ENCODE data around the gene EXOSC5.

Gene EXOSC5

DNA sequence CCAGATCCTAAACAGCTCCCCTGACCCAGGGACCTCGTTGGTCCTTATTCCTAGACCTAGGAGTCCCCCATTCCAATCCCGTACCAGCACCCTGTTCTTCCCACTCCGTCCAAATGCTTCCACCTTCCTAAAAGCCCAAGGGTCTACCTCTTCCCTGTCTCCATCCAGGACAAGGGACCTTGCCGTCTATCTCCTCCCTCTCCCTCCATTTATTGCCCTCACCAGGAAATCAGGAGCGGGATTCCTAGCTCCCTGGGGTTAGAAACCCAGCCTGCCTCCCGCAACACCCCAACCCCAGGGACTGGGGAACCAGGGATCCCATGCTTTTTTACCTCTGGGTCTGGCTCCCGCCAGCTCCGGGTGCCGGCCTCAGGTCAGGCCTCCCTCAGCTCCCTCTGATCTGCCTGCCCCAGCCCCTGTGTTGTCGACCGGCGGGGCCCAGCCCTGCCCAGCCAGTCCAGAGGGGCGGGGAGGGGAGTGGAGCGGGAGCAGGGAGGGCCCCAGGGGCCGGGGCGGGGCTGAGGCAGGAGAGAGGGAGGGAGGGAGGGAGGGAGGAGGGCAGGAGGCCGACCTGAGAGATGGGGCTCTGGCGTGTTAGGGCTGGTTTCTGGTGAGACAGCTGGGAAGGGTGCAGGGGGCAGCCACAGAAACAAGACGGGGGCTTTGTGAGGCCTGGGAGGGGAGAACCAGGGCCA lies 29.9 kb upstream of the EXOSC5 start, which contains the start of gene B3GNT8:
TSS of gene B3GNT8 (minus strand) at position 423 of the 695 bp plus-strand sequence. CDS start 596 bp downstream, outside the sequence.
- Histone ChIP-seq H2AFZ (ENCODE audit: low read length) (no peak within 1 kb of the TSS), H3K4me2 (ENCODE audit: low read length) (no peak within 1 kb of the TSS), H3K36me3 (ENCODE audit: insufficient read depth, low read length) (peaks cover 57% of the 10 kb centered on the region), H3K27me3 (ENCODE audit: insufficient read depth, low read length) (no peaks in the 10 kb centered on the region), H3K27ac (ENCODE audit: low read depth, low read length, poor library complexity, severe bottlenecking) (no peak within 1 kb of the TSS), H3K9me2 (ENCODE audit: low read depth, low read length) (no peaks in the 10 kb centered on the region), H4K20me1 (ENCODE audit: insufficient read depth, low read length) (no peaks in the 10 kb centered on the region), H3K9me3 (ENCODE audit: low read length) (no peaks in the 10 kb centered on the region), H3K79me2 (ENCODE audit: insufficient read depth, low read length) (no peaks in the 10 kb centered on the region), H3F3A (ENCODE audit: insufficient read depth, low read length) (no peaks in the 10 kb centered on the region; the same call in 1 of the 2 replicates), H3K4me3 (ENCODE audit: low read depth, low read length, poor library complexity, severe bottlenecking) (no peak within 1 kb of the TSS), H3K4me1 (ENCODE audit: insufficient read depth, low read length, severe bottlenecking) (no peaks in the 10 kb centered on the region), H3K9ac (ENCODE audit: low read length) (no peak within 1 kb of the TSS)
- no peak for TF ChIP-seq CTCF (IDR thresholded peaks at IDR 0.05; ENCODE audit: low read length)
- TF ChIP-seq EZH2 (IDR thresholded peaks at IDR 0.05; ENCODE audit: borderline replicate concordance, low read length), result no peak

GRCh38 chr19:41426116-41426841 lies 29.1 kb upstream of the EXOSC5 start:
- no peak for TF ChIP-seq EZH2 (IDR thresholded peaks at IDR 0.05; ENCODE audit: borderline replicate concordance, low read length)
- no peak for TF ChIP-seq CTCF (IDR thresholded peaks at IDR 0.05; ENCODE audit: low read length)
- peaks cover 50% of the 10 kb centered on the region for H3K36me3 ChIP-seq (ENCODE audit: insufficient read depth, low read length)
- H3K4me3 ChIP-seq (ENCODE audit: low read depth, low read length, poor library complexity, severe bottlenecking), result no peak overlapping the region
- H3K9me3 ChIP-seq (ENCODE audit: low read length), result no peaks in the 10 kb centered on the region
- H3K4me1 ChIP-seq (ENCODE audit: insufficient read depth, low read length, severe bottlenecking), result no peaks in the 10 kb centered on the region
- H3K9me2 ChIP-seq (ENCODE audit: low read depth, low read length), result no peaks in the 10 kb centered on the region
- H3K27me3 ChIP-seq (ENCODE audit: insufficient read depth, low read length), result no peaks in the 10 kb centered on the region
- no peak overlapping the region for H2AFZ ChIP-seq (ENCODE audit: low read length)
- H3K27ac ChIP-seq (ENCODE audit: low read depth, low read length, poor library complexity, severe bottlenecking), result no peak overlapping the region
- no peaks in the 10 kb centered on the region for H3K79me2 ChIP-seq (ENCODE audit: insufficient read depth, low read length)
- H3F3A ChIP-seq (ENCODE audit: insufficient read depth, low read length), result no peaks in the 10 kb centered on the region
- H3K4me2 ChIP-seq (ENCODE audit: low read length), result no peak overlapping the region
- no peaks in the 10 kb centered on the region for H4K20me1 ChIP-seq (ENCODE audit: insufficient read depth, low read length)
- no peak overlapping the region for H3K9ac ChIP-seq (ENCODE audit: low read length)

DNA sequence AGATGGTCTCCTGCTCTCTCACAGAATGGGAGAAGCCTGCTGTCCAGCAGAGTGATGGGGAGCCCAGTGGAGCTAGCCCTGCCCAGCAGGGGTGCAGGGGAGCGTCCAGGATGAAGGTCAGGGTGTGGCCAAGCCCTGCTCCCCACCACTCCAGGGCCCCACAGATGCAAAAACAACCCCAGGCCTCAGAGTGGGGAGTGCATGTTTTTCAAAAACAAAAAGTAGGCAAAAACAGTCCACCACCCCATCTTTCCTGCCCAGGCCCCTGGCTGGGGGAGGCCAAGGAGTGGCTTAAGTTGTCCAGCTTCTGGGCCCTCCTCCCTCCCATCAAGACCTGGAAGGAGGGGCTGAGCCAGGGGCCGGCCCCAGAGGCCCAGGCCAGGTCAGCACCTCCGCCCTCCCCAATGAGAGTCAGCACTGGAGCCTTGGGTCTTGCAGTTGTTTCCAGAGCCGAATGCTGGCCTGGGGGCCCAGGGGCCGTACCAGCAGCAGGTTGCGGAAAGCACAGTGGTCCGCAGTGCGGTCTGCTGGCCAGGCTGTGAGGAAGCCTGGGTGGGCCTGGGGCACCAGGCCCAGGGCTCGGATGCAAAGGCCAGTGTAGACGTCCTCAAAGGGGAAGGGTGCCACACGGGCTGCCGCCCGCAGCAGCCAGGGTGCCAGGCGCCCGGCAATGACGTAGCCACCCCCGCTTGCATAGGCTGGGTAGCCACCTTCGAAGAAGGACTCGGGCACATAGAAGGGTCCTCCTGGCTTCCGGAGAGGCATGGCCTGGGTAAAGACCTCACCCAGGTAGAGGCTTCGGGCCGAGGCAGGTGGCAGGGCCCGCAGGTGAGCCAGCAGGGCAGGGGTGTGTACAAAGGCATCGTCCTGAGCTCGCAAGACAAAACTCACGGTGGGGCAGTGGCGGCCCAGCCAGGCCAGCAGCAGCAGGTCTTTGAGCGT lies 28.3 kb upstream of the EXOSC5 start:
- Histone ChIP-seq H3K27ac (ENCODE audit: low read depth, low read length, poor library complexity, severe bottlenecking) (no peak overlapping the region), H3K36me3 (ENCODE audit: insufficient read depth, low read length) (peaks cover 47% of the 10 kb centered on the region), H3K9ac (ENCODE audit: low read length) (no peak overlapping the region), H3K9me3 (ENCODE audit: low read length) (no peaks in the 10 kb centered on the region), H3K27me3 (ENCODE audit: insufficient read depth, low read length) (no peaks in the 10 kb centered on the region), H4K20me1 (ENCODE audit: insufficient read depth, low read length) (no peaks in the 10 kb centered on the region), H2AFZ (ENCODE audit: low read length) (no peak overlapping the region), H3K79me2 (ENCODE audit: insufficient read depth, low read length) (no peaks in the 10 kb centered on the region), H3F3A (ENCODE audit: insufficient read depth, low read length) (no peaks in the 10 kb centered on the region), H3K4me3 (ENCODE audit: low read depth, low read length, poor library complexity, severe bottlenecking) (no peak overlapping the region), H3K4me1 (ENCODE audit: insufficient read depth, low read length, severe bottlenecking) (no peaks in the 10 kb centered on the region), H3K9me2 (ENCODE audit: low read depth, low read length) (no peaks in the 10 kb centered on the region), H3K4me2 (ENCODE audit: low read length) (no peak overlapping the region)
- TF ChIP-seq EZH2 (IDR thresholded peaks at IDR 0.05; ENCODE audit: borderline replicate concordance, low read length), result no peak
- no peak for TF ChIP-seq CTCF (IDR thresholded peaks at IDR 0.05; ENCODE audit: low read length)
